T-cell (primary cell): Measurements from ENCODE around the gene ATP7A. TPM values are rescaled to one million over a fixed set of nuclear protein-coding genes. Genes with fewer than 3 reads are reported as not detected.
A peak's percentile ranks its signal among the peaks of the same experiment; 100 is the strongest.
"Not testable (repeated sequence)": the region's sequence is repeated elsewhere in the genome, so short reads cannot be mapped to it uniquely, and the experiment has no call there.

ENCODE experiments used
- ATAC-seq, 4 experiments: fragments of 200-7000 bp in 3 of 4; fragments of 150-1000 bp in 1 of 4; cut with Tn5 transposase; replicated peaks in 1 of 4; 1 replicate in 3 of 4; 2 replicates in 1 of 4; pipeline ENCODE4 v1.10.0; 2021; ENCODE audit warnings: moderate library complexity in 3 of 4, mild to moderate bottlenecking in 2 of 4, moderate number of reproducible peaks in 1 of 4
- CTCF ChIA-PET, 2 donors: fragments of 300-600 bp; sonication (Branson Sonifier 250); formaldehyde crosslinking; loops; one replicate each; lab custom pipeline; 2022; ENCODE audit warnings: antibody characterized with exemption in 2 of 2; lab: Charles Lee
- POLR2A ChIA-PET, 2 donors: fragments of 300-600 bp; sonication (Branson Sonifier 250); formaldehyde crosslinking; loops; one replicate each; lab custom pipeline; 2022; ENCODE audit warnings: antibody characterized with exemption in 2 of 2; lab: Charles Lee
- DNase-seq, 35 experiments: peaks; one replicate each; pipeline versions ENCODE4 v3.0.0 to v3.0.0-alpha.2; 2013 to 2023
- H3K27ac ChIP-seq: one replicate; pipeline ENCODE4 v1.5.1; 2013; ENCODE audit warnings: low read length
- H3K27me3 ChIP-seq, 2 experiments: replicated peaks in 1 of 2; 1 replicate in 1 of 2; 2 replicates in 1 of 2; pipeline versions ENCODE4 v1.6.1 to v1.7.0; 2013; ENCODE audit warnings: low read length in 1 of 2, mixed read lengths in 1 of 2; ENCODE audit not compliant: control insufficient read depth in 2 of 2, insufficient read depth in 2 of 2; ENCODE audit errors: extremely low read depth in 1 of 2
- H3K36me3 ChIP-seq, 2 donors: 1 replicate in 1 of 2; 2 replicates in 1 of 2; pipeline versions ENCODE4 v1.6.1 to v1.7.0; 2013; ENCODE audit warnings: low read length in 1 of 2; ENCODE audit not compliant: control insufficient read depth in 2 of 2, insufficient read depth in 1 of 2; ENCODE audit errors: extremely low read depth in 1 of 2
- H3K4me1 ChIP-seq, 2 experiments: 1 replicate in 1 of 2; 2 replicates in 1 of 2; pipeline versions ENCODE4 v1.6.1 to v1.7.0; 2013; ENCODE audit warnings: low read length in 2 of 2, mixed read lengths in 1 of 2; ENCODE audit not compliant: insufficient read depth in 2 of 2, control insufficient read depth in 1 of 2; ENCODE audit errors: extremely low read depth in 1 of 2
- H3K4me3 ChIP-seq, 2 donors: 1 replicate in 1 of 2; 2 replicates in 1 of 2; pipeline versions ENCODE4 v1.5.1 to v1.7.0; 2013; ENCODE audit warnings: mild to moderate bottlenecking in 2 of 2, low read length in 1 of 2, moderate library complexity in 1 of 2; ENCODE audit not compliant: control insufficient read depth in 1 of 2; ENCODE audit errors: extremely low read depth in 1 of 2
- H3K9me3 ChIP-seq: 2 replicates; pipeline ENCODE4 v1.7.0; 2013
- H3K27ac Mint-ChIP-seq, 2 donors: one replicate each; pipeline ENCODE4 v1.8.0; 2020 to 2021; ENCODE audit warnings: mild to moderate bottlenecking in 2 of 2, mixed read lengths in 2 of 2
- H3K27me3 Mint-ChIP-seq, 2 donors: one replicate each; pipeline ENCODE4 v1.8.0; 2021 to 2022; ENCODE audit warnings: mixed read lengths in 2 of 2
- H3K36me3 Mint-ChIP-seq: one replicate; pipeline ENCODE4 v1.8.0; 2021; ENCODE audit warnings: mixed read lengths
- H3K4me1 Mint-ChIP-seq, 3 donors: one replicate each; pipeline ENCODE4 v1.8.0; 2020 to 2022; ENCODE audit warnings: mixed read lengths in 3 of 3, mild to moderate bottlenecking in 1 of 3
- H3K4me3 Mint-ChIP-seq, 3 donors: one replicate each; pipeline ENCODE4 v1.8.0; 2020 to 2022; ENCODE audit warnings: mild to moderate bottlenecking in 3 of 3, mixed read lengths in 3 of 3, moderate library complexity in 3 of 3
- H3K9me3 Mint-ChIP-seq, 3 donors: one replicate each; pipeline ENCODE4 v1.8.0; 2020 to 2022; ENCODE audit warnings: mixed read lengths in 3 of 3
- WGBS: methylation state at CpG from one replicate; pipeline ENCODE4 v1.1.5; 2013; ENCODE audit warnings: missing lambda C conversion rate; ENCODE audit not compliant: insufficient coverage; 5-methylcytosine and 5-hydroxymethylcytosine counted together
- total RNA-seq, 35 experiments: library from RNA in 6 of 35; stranded (reverse) in 6 of 35; fragments of 120-200 nt in 1 of 35; gene quantifications; one replicate each; pipeline versions ENCODE4 v1.2.1 to v1.2.4 and lab custom pipeline; 2013 to 2026

ATP7A gene
- total RNA-seq, result 10 to 100 TPM; 11.2 to 13.6 (median 12.7) TPM
- total RNA-seq (2013), result 16.7 TPM
- total RNA-seq (lab: John Stamatoyannopoulos, UW), result 23.4 to 77.6 (median 39.1) reads per million in 29 experiments

GRCh38 chrX:77910108-77910840 lies at the start of gene ATP7A:
ATP7A (plus strand) TSS chrX:77910693; CDS start chrX:77971642, 60,949 bp downstream.
- ATAC-seq, result peak; percentile 92 to 94 (median 92)
- CTCF ChIA-PET, result interaction anchor here (0.7 to 3.3 kb wide), 6 partner anchors 11 to 115 kb away, joined by 3 to 44 read pairs (median 5); partner anchors contain the start of gene COX7B (in 2 of the 2)
- peak within 1 kb of the TSS; percentile 66 to 69 for H3K4me3 ChIP-seq

GRCh38 chrX:77875372-77875771 lies 35.1 kb upstream of the ATP7A start:
- Mint-ChIP-seq H3K36me3 (peaks cover 16% of the 10 kb centered on the region), H3K9me3 (no peaks in the 10 kb centered on the region), H3K4me3 (no peak overlapping the region), H3K4me1 (peaks cover 0 to 11% (median 3%) of the 10 kb centered on the region in 3 donors), H3K27me3 (peaks cover 0 to 3% of the 10 kb centered on the region in 2 donors), H3K27ac (no peak overlapping the region)
- Histone ChIP-seq H3K36me3 (peaks cover 0 to 10% of the 10 kb centered on the region in 2 donors), H3K27me3 (no peaks in the 10 kb centered on the region), H3K4me3 (no peak overlapping the region), H3K27ac (no peak overlapping the region), H3K4me1 (no peaks in the 10 kb centered on the region), H3K9me3 (no peaks in the 10 kb centered on the region)
- ChIA-PET CTCF (no interaction called here), POLR2A (no interaction called here)
- no peak for ATAC-seq
- no peak for DNase-seq
- WGBS, result no CpG with 5 or more reads among the region's 8 CpGs

More at GRCh38 chrX:77910108-77910840, at the start of gene ATP7A:
- peaks cover 20 to 33% (median 20%) of the 10 kb centered on the region in 3 donors for H3K4me1 Mint-ChIP-seq
- peak; percentile 71 to 94 (median 90) for DNase-seq
- H3K4me3 Mint-ChIP-seq, result peak within 1 kb of the TSS; percentile 86 to 99 (median 98)
- Histone ChIP-seq H3K4me1 (peaks cover 6 to 7% of the 10 kb centered on the region in 2 experiments), H3K9me3 (no peaks in the 10 kb centered on the region), H3K36me3 (peaks cover 0 to 4% of the 10 kb centered on the region in 2 donors), H3K27me3 (no peaks in the 10 kb centered on the region), H3K27ac (peak within 1 kb of the TSS; percentile 86)
- POLR2A ChIA-PET, result interaction anchor here (0.6 to 1.9 kb wide), 5 partner anchors 9 to 1049 kb away, joined by 3 to 19 read pairs (median 3); partner anchors contain the start of gene COX7B (in 2 of the 2)
- H3K27me3 Mint-ChIP-seq, result no peaks in the 10 kb centered on the region
- WGBS, result 5% methylated on average over 24 of the region's 36 CpGs
- H3K36me3 Mint-ChIP-seq, result no peaks in the 10 kb centered on the region
- peak within 1 kb of the TSS; percentile 99 for H3K27ac Mint-ChIP-seq
- H3K9me3 Mint-ChIP-seq, result no peaks in the 10 kb centered on the region

DNA sequence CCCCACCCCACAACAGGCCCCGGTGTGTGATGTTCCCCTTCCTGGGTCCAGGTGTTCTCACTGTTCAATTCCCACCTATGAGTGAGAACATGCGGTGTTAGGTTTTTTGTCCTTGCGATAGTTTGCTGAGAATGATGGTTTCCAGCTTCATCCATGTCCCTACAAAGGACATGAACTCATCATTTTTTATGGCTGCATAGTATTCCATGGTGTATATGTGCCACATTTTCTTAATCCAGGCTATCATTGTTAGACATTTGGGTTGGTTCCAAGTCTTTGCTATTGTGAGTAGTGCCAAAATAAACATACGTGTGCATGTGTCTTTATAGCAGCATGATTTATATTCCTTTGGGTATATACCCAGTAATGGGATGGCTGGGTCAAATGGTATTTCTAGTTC lies 29.1 kb upstream of the ATP7A start:
- H3K36me3 Mint-ChIP-seq, H3K9me3 Mint-ChIP-seq, H3K36me3 ChIP-seq, H3K9me3 ChIP-seq, H3K4me3 ChIP-seq, POLR2A ChIA-PET, DNase-seq, ATAC-seq, H3K27ac Mint-ChIP-seq, H3K4me3 Mint-ChIP-seq, H3K27me3 ChIP-seq, CTCF ChIA-PET, H3K4me1 Mint-ChIP-seq, H3K27me3 Mint-ChIP-seq, H3K27ac ChIP-seq, H3K4me1 ChIP-seq: not testable (repeated sequence)
- WGBS, result no CpG with 5 or more reads among the region's 4 CpGs

DNA sequence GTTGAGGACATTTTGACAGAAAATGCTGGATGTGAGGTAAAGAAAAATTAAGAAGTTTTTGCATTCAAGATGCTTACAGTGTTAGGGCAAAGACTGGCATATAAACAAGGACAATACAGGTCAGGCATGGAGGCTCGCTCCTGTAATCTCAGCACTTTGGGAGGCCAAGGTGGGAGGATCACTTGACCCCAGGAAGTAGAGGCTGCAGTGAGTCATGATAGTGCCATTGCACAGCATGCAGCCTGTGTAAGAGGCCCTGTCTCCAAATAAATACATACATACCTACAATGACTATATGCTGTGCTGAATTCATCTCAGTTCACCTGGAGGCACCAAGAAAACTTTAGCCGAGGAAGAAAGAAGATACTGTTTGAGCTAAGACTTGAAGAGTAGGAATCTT lies 17.6 kb upstream of the ATP7A start:
- Mint-ChIP-seq H3K36me3 (peaks cover 14% of the 10 kb centered on the region), H3K4me1 (peaks cover 30 to 40% (median 39%) of the 10 kb centered on the region in 3 donors), H3K27me3 (peaks cover 0 to 4% of the 10 kb centered on the region in 2 donors), H3K27ac (peak overlapping the region in 1 of 2 donors; percentile 73), H3K9me3 (no peaks in the 10 kb centered on the region), H3K4me3 (peak overlapping the region in 2 of 3 donors; percentile 50 to 97)
- no peaks in the 10 kb centered on the region for H3K9me3 ChIP-seq
- no peaks in the 10 kb centered on the region for H3K36me3 ChIP-seq
- DNase-seq (no peak), ATAC-seq (no peak)
- H3K4me1 ChIP-seq, result peaks cover 2 to 8% of the 10 kb centered on the region in 2 experiments
- no peaks in the 10 kb centered on the region for H3K27me3 ChIP-seq
- no peak overlapping the region for H3K27ac ChIP-seq
- ChIA-PET POLR2A (no interaction called here), CTCF (no interaction called here)
- no peak overlapping the region for H3K4me3 ChIP-seq
- WGBS, result 100% methylated on average over 1 of the region's 2 CpGs

GRCh38 chrX:77893713-77894112 lies 16.8 kb upstream of the ATP7A start:
- H3K9me3 ChIP-seq, result no peaks in the 10 kb centered on the region
- DNase-seq (no peak), ATAC-seq (no peak)
- H3K4me3 ChIP-seq, result peak overlapping the region in 1 of 2 donors; percentile 78
- H3K27ac ChIP-seq, result peak overlapping the region; percentile 94
- no peaks in the 10 kb centered on the region for H3K36me3 ChIP-seq
- peaks cover 2 to 11% of the 10 kb centered on the region in 2 experiments for H3K4me1 ChIP-seq
- no CpG with 5 or more reads among the region's 10 CpGs for WGBS
- Mint-ChIP-seq H3K36me3 (peaks cover 14% of the 10 kb centered on the region), H3K4me1 (peaks cover 30 to 38% (median 35%) of the 10 kb centered on the region in 3 donors), H3K27ac (no peak overlapping the region), H3K4me3 (peak overlapping the region; percentile 13 to 97 (median 24)), H3K27me3 (peaks cover 0 to 4% of the 10 kb centered on the region in 2 donors), H3K9me3 (no peaks in the 10 kb centered on the region)
- no peaks in the 10 kb centered on the region for H3K27me3 ChIP-seq
- POLR2A ChIA-PET, result no interaction called here
- CTCF ChIA-PET, result interaction anchor here in 1 of 2 donors (1.5 kb wide), 1 partner anchor 132 kb away, joined by 3 read pairs; no protein-coding TSS in a partner anchor
